Hepatocyte (in vitro differentiated cells): Measurements from ENCODE around the gene ITPR1.

ENCODE experiments used
- EZH2 ChIP-seq: fragments of 200-600 bp; sonication (generic); IDR thresholded peaks from 2 replicates; pipeline ENCODE4 v1.6.1; 2016; ENCODE audit warnings: antibody characterized with exemption, mild to moderate bottlenecking, borderline replicate concordance
- TF ChIP-seq, protein P1 (sequence below): fragments of 200-600 bp; sonication (generic); IDR thresholded peaks from 2 replicates; pipeline ENCODE4 v1.5.1; 2016; ENCODE audit warnings: antibody characterized with exemption, mild to moderate bottlenecking; ENCODE audit not compliant: poor library complexity

DNA sequence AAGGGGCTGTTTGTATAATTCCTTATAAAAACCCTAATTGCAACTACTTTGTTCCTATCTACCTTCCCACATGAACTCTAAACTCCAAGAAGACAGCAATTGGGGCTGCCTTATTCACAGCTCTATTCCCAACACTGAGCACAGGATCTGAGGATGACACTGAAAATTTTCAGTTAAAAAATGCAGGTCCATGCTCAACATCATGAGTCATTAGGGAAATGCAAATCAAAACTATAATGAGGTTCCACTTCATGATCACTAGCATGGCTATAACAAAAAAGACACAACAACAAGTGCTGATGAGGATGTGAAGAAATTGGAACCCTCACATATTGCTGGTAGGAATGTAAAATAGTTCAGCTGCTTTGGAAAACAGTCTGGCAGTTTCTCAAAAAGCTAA, 39.0 kb upstream of the ITPR1 start:
- TF ChIP-seq, protein P1, sequence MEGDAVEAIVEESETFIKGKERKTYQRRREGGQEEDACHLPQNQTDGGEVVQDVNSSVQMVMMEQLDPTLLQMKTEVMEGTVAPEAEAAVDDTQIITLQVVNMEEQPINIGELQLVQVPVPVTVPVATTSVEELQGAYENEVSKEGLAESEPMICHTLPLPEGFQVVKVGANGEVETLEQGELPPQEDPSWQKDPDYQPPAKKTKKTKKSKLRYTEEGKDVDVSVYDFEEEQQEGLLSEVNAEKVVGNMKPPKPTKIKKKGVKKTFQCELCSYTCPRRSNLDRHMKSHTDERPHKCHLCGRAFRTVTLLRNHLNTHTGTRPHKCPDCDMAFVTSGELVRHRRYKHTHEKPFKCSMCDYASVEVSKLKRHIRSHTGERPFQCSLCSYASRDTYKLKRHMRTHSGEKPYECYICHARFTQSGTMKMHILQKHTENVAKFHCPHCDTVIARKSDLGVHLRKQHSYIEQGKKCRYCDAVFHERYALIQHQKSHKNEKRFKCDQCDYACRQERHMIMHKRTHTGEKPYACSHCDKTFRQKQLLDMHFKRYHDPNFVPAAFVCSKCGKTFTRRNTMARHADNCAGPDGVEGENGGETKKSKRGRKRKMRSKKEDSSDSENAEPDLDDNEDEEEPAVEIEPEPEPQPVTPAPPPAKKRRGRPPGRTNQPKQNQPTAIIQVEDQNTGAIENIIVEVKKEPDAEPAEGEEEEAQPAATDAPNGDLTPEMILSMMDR, result no peak
- TF ChIP-seq EZH2, result no peak
